ENCODE data around the gene CNGA1. TPM values are rescaled to one million over a fixed set of nuclear protein-coding genes. Genes with fewer than 3 reads are reported as not detected.
A peak's percentile ranks its signal among the peaks of the same experiment; 100 is the strongest.

CNGA1 gene
- total RNA-seq = under 1 TPM in 1 of 5 donors, not detected in 4; 0.54 TPM
- not detected for total RNA-seq (2013)
- total RNA-seq = 0 to 0.81 (median 0.05) reads per million in 29 experiments

GRCh38 chr4:48016141-48017107, at the start of gene CNGA1, which contains the start of gene NIPAL1:
Gene CNGA1 (minus strand): TSS chr4:48016681. CDS start chr4:47952689, 63,992 bp downstream.
Gene NIPAL1 (plus strand): TSS chr4:48016772. CDS start chr4:48016840, 68 bp downstream.
- ChIA-PET POLR2A (no interaction called here), CTCF (no interaction called here)
- peaks cover 10 to 15% (median 12%) of the 10 kb centered on the region in 3 donors for H3K4me1 Mint-ChIP-seq
- Histone ChIP-seq H3K9me3 (no peaks in the 10 kb centered on the region), H3K27me3 (replicated peaks in 1 of 2; ENCODE audit: control insufficient read depth in 2 of 2, extremely low read depth in 1 of 2, insufficient read depth in 2 of 2, low read length in 1 of 2) (peaks cover 10 to 21% of the 10 kb centered on the region in 2 experiments), H3K36me3 (ENCODE audit: control insufficient read depth in 2 of 2, extremely low read depth in 1 of 2, insufficient read depth in 1 of 2, low read length in 1 of 2) (no peaks in the 10 kb centered on the region), H3K4me3 (ENCODE audit: control insufficient read depth in 1 of 2, extremely low read depth in 1 of 2, low read length in 1 of 2) (peak within 1 kb of the TSS; percentile 62 to 74), H3K4me1 (ENCODE audit: control insufficient read depth in 1 of 2, extremely low read depth in 1 of 2, insufficient read depth in 2 of 2, low read length in 2 of 2) (peaks cover 7 to 20% of the 10 kb centered on the region in 2 experiments), H3K27ac (ENCODE audit: low read length) (no peak within 1 kb of the TSS)
- ATAC-seq (replicated peaks in 1 of 4) (peak; percentile 93 to 97 (median 96)), DNase-seq (peak; percentile 18 to 75 (median 56))
- H3K27ac Mint-ChIP-seq = no peak within 1 kb of the TSS
- peak within 1 kb of the TSS; percentile 83 to 85 (median 83) for H3K4me3 Mint-ChIP-seq
- H3K36me3 Mint-ChIP-seq = no peaks in the 10 kb centered on the region
- WGBS (ENCODE audit: insufficient coverage) = 4% methylated on average over 52 of the region's 60 CpGs
- H3K9me3 Mint-ChIP-seq = no peaks in the 10 kb centered on the region
- H3K27me3 Mint-ChIP-seq = peaks cover 0 to 9% of the 10 kb centered on the region in 2 donors

DNA sequence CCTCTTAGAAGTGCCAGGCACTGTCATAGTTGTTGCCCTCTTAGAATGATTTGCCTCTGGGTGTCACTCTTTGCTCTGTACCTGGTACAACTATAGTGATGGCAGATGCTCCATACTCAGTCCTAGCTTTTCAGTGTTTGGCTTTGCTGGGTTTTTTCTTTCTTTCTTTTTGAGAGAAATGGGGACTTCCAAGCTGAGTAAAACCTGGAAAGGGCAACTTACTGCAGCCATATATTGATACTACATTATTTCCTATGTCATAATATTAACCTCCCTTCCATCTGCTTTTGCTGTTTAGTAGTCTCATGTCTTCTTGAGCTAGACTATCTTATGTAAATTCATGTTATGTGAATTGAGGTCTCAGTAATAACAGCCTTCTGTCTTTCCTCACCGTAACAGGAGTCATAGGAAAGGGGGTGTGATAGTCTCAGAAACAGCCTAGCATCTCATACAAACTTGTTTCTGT, 49.1 kb upstream of the CNGA1 start:
- no peak overlapping the region for H3K4me3 Mint-ChIP-seq
- no peaks in the 10 kb centered on the region for H3K27me3 Mint-ChIP-seq
- CTCF ChIA-PET = no interaction called here
- Histone ChIP-seq H3K36me3 (ENCODE audit: control insufficient read depth in 2 of 2, extremely low read depth in 1 of 2, insufficient read depth in 1 of 2, low read length in 1 of 2) (peaks cover 14 to 17% of the 10 kb centered on the region in 2 donors), H3K27me3 (replicated peaks in 1 of 2; ENCODE audit: control insufficient read depth in 2 of 2, extremely low read depth in 1 of 2, insufficient read depth in 2 of 2, low read length in 1 of 2) (no peaks in the 10 kb centered on the region), H3K4me1 (ENCODE audit: control insufficient read depth in 1 of 2, extremely low read depth in 1 of 2, insufficient read depth in 2 of 2, low read length in 2 of 2) (peaks cover 0 to 3% of the 10 kb centered on the region in 2 experiments), H3K9me3 (no peaks in the 10 kb centered on the region), H3K27ac (ENCODE audit: low read length) (no peak overlapping the region), H3K4me3 (ENCODE audit: control insufficient read depth in 1 of 2, extremely low read depth in 1 of 2, low read length in 1 of 2) (no peak overlapping the region)
- ATAC-seq (replicated peaks in 1 of 4) = no peak
- peaks cover 66% of the 10 kb centered on the region for H3K36me3 Mint-ChIP-seq
- peak overlapping the region in 1 of 2 donors; percentile 11 for H3K27ac Mint-ChIP-seq
- peaks cover 7 to 15% (median 9%) of the 10 kb centered on the region in 3 donors for H3K9me3 Mint-ChIP-seq
- H3K4me1 Mint-ChIP-seq = peaks cover 15 to 16% (median 16%) of the 10 kb centered on the region in 3 donors
- no CpG with 5 or more reads among the region's 1 CpG for WGBS (ENCODE audit: insufficient coverage)
- POLR2A ChIA-PET = no interaction called here
- DNase-seq = no peak

DNA sequence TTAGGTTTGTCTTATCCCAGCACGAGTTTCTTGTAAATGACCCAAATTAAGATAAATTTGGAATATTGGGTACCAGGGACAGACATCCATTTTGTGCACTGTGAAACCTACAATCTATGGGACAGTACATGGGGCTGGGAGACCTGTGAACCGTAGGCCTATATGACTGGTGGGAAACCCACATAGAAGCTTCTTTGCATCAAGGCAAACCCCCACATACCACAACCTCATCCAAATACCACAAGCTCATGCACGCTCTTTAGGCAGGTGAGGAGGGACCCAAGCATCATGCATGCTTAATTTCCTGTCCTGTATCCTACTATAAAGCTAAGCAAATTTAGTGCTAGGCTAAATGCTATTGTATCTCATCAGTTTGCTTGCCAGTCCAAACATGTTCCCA, 47.9 kb upstream of the CNGA1 start:
- Mint-ChIP-seq H3K4me1 (peaks cover 20 to 23% (median 21%) of the 10 kb centered on the region in 3 donors), H3K27me3 (no peaks in the 10 kb centered on the region), H3K9me3 (peaks cover 7 to 19% (median 10%) of the 10 kb centered on the region in 3 donors), H3K36me3 (peaks cover 61% of the 10 kb centered on the region), H3K27ac (no peak overlapping the region), H3K4me3 (no peak overlapping the region)
- Histone ChIP-seq H3K4me1 (ENCODE audit: control insufficient read depth in 1 of 2, extremely low read depth in 1 of 2, insufficient read depth in 2 of 2, low read length in 2 of 2) (peaks cover 0 to 3% of the 10 kb centered on the region in 2 experiments), H3K27ac (ENCODE audit: low read length) (no peak overlapping the region), H3K4me3 (ENCODE audit: control insufficient read depth in 1 of 2, extremely low read depth in 1 of 2, low read length in 1 of 2) (no peak overlapping the region), H3K36me3 (ENCODE audit: control insufficient read depth in 2 of 2, extremely low read depth in 1 of 2, insufficient read depth in 1 of 2, low read length in 1 of 2) (peaks cover 11 to 13% of the 10 kb centered on the region in 2 donors), H3K27me3 (replicated peaks in 1 of 2; ENCODE audit: control insufficient read depth in 2 of 2, extremely low read depth in 1 of 2, insufficient read depth in 2 of 2, low read length in 1 of 2) (no peaks in the 10 kb centered on the region), H3K9me3 (no peaks in the 10 kb centered on the region)
- POLR2A ChIA-PET = no interaction called here
- ATAC-seq (replicated peaks in 1 of 4) (peak in 2 of 4 experiments; percentile 46 to 49), DNase-seq (peak in 1 of 35 experiments; percentile 4)
- CTCF ChIA-PET = interaction anchor here in 1 of 2 donors (0.7 kb wide), 1 partner anchor 21 kb away, joined by 3 read pairs; no protein-coding TSS in a partner anchor
- WGBS (ENCODE audit: insufficient coverage) = 80% methylated on average over 1 of the region's 3 CpGs

- WGBS (ENCODE audit: insufficient coverage) = no CpG with 5 or more reads among the region's 5 CpGs
- Histone ChIP-seq H3K36me3 (ENCODE audit: control insufficient read depth in 2 of 2, extremely low read depth in 1 of 2, insufficient read depth in 1 of 2, low read length in 1 of 2) (no peaks in the 10 kb centered on the region), H3K27ac (ENCODE audit: low read length) (no peak overlapping the region), H3K9me3 (no peaks in the 10 kb centered on the region), H3K27me3 (replicated peaks in 1 of 2; ENCODE audit: control insufficient read depth in 2 of 2, extremely low read depth in 1 of 2, insufficient read depth in 2 of 2, low read length in 1 of 2) (no peaks in the 10 kb centered on the region), H3K4me1 (ENCODE audit: control insufficient read depth in 1 of 2, extremely low read depth in 1 of 2, insufficient read depth in 2 of 2, low read length in 2 of 2) (peaks cover 0 to 5% of the 10 kb centered on the region in 2 experiments), H3K4me3 (ENCODE audit: control insufficient read depth in 1 of 2, extremely low read depth in 1 of 2, low read length in 1 of 2) (no peak overlapping the region)
- CTCF ChIA-PET = no interaction called here
- DNase-seq = peak in 2 of 35 experiments; percentile 23 to 33
- peaks cover 17 to 21% (median 17%) of the 10 kb centered on the region in 3 donors for H3K4me1 Mint-ChIP-seq
- no peaks in the 10 kb centered on the region for H3K27me3 Mint-ChIP-seq
- peak in 2 of 4 experiments; percentile 38 to 86 for ATAC-seq (replicated peaks in 1 of 4)
- no peak overlapping the region for H3K4me3 Mint-ChIP-seq
- peaks cover 23% of the 10 kb centered on the region for H3K36me3 Mint-ChIP-seq
- POLR2A ChIA-PET = interaction anchor here in 1 of 2 donors (0.6 kb wide), 1 partner anchor 773 kb away, joined by 3 read pairs; no protein-coding TSS in a partner anchor
- H3K9me3 Mint-ChIP-seq = peaks cover 7 to 19% (median 10%) of the 10 kb centered on the region in 3 donors
- H3K27ac Mint-ChIP-seq = no peak overlapping the region
Measured at GRCh38 chr4:48058617-48059530, 42.4 kb upstream of the CNGA1 start.

DNA sequence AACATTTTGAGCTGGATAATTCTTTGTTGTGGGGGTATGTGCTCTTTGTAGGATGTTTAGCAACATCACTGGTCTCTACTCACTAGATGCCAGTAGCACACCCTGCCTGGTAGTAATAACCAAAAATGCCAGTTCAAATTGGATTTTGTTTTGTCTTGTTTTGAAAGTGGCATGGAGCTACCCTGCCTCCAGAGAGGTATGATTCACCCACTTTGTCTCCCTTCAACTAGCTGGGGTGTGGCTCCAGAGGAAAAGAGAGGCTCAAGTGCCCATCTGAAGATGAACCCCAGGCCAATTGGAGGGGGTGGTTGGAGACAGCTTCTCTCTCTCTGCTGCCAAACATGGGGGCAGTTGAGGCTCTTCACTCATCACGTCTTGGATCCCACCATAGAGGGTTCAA, 34.6 kb upstream of the CNGA1 start:
- peaks cover 1 to 4% of the 10 kb centered on the region in 2 donors for H3K27me3 Mint-ChIP-seq
- H3K4me1 ChIP-seq (ENCODE audit: control insufficient read depth in 1 of 2, extremely low read depth in 1 of 2, insufficient read depth in 2 of 2, low read length in 2 of 2) = peaks cover 20 to 21% of the 10 kb centered on the region in 2 experiments
- no peak overlapping the region for H3K27ac ChIP-seq (ENCODE audit: low read length)
- no peak overlapping the region for H3K4me3 Mint-ChIP-seq
- POLR2A ChIA-PET = interaction anchor here in 1 of 2 donors (0.7 kb wide), 1 partner anchor 39 kb away, joined by 3 read pairs; no protein-coding TSS in a partner anchor
- DNase-seq (no peak), ATAC-seq (replicated peaks in 1 of 4) (no peak)
- no peaks in the 10 kb centered on the region for H3K36me3 ChIP-seq (ENCODE audit: control insufficient read depth in 2 of 2, extremely low read depth in 1 of 2, insufficient read depth in 1 of 2, low read length in 1 of 2)
- peaks cover 0 to 7% of the 10 kb centered on the region in 2 experiments for H3K27me3 ChIP-seq (replicated peaks in 1 of 2; ENCODE audit: control insufficient read depth in 2 of 2, extremely low read depth in 1 of 2, insufficient read depth in 2 of 2, low read length in 1 of 2)
- CTCF ChIA-PET = interaction anchor here (0.5 to 2.5 kb wide), 4 partner anchors 9 to 54 kb away, joined by 3 to 11 read pairs (median 4); no protein-coding TSS in a partner anchor
- no peaks in the 10 kb centered on the region for H3K36me3 Mint-ChIP-seq
- 83% methylated on average over 1 of the region's 1 CpG for WGBS (ENCODE audit: insufficient coverage)
- peaks cover 23 to 32% (median 26%) of the 10 kb centered on the region in 3 donors for H3K4me1 Mint-ChIP-seq
- no peak overlapping the region for H3K27ac Mint-ChIP-seq
- H3K9me3 ChIP-seq = no peaks in the 10 kb centered on the region
- no peaks in the 10 kb centered on the region for H3K9me3 Mint-ChIP-seq
- H3K4me3 ChIP-seq (ENCODE audit: control insufficient read depth in 1 of 2, extremely low read depth in 1 of 2, low read length in 1 of 2) = no peak overlapping the region
